ENCODE data around the gene DPP9. TPM values are rescaled to one million over a fixed set of nuclear protein-coding genes. Genes with fewer than 3 reads are reported as not detected.

DPP9 gene
- total and polyA plus RNA-seq, 2 of the 13 experiments (the other 11 are each of a cell fraction or from before 2014, with no cell fraction given) = 8.4 to 25.8 TPM

GRCh38 chr19:4768934-4769777 lies 45.5 kb upstream of the DPP9 start (continued):
- TF ChIP-seq NFYB (CRISPR knock-in tag; IDR thresholded peaks at IDR 0.05) = peak; percentile 79
- peak; percentile 100 for TF ChIP-seq ZNF17 (CRISPR knock-in tag; IDR thresholded peaks at IDR 0.05)
- TF ChIP-seq ERF (CRISPR knock-in tag; IDR thresholded peaks at IDR 0.05) = peak; percentile 100
- peak; percentile 96 to 100 for TF ChIP-seq REST (IDR thresholded peaks at IDR 0.05; ENCODE audit: borderline replicate concordance in 1 of 2, low read depth in 1 of 2, low read length in 2 of 2)
- peak; percentile 100 for TF ChIP-seq ZNF605 (CRISPR knock-in tag; IDR thresholded peaks at IDR 0.05)
- TF ChIP-seq RARG (CRISPR knock-in tag; IDR thresholded peaks at IDR 0.05; ENCODE audit: low read depth) = peak; percentile 100
- TF ChIP-seq ZBTB8A (CRISPR knock-in tag; IDR thresholded peaks at IDR 0.05; ENCODE audit: borderline replicate concordance, low read depth) = peak; percentile 99
- no peak for TF ChIP-seq GTF2F1 (IDR thresholded peaks at IDR 0.05; ENCODE audit: low read length)
- peak; percentile 99 for TF ChIP-seq TBX2 (CRISPR knock-in tag; IDR thresholded peaks at IDR 0.05; ENCODE audit: borderline replicate concordance)
- TF ChIP-seq CBX2 (IDR thresholded peaks at IDR 0.05; ENCODE audit: low read depth, low read length) = no peak
- TF ChIP-seq CBX2 (CRISPR knock-in tag; IDR thresholded peaks at IDR 0.05; ENCODE audit: low read depth) = peak; percentile 100
- TF ChIP-seq ARID5B (CRISPR knock-in tag; IDR thresholded peaks at IDR 0.05) = peak; percentile 99
- TF ChIP-seq ZNF460 (CRISPR knock-in tag; IDR thresholded peaks at IDR 0.05; ENCODE audit: borderline replicate concordance) = peak; percentile 88
- TF ChIP-seq SIX4 (CRISPR knock-in tag; IDR thresholded peaks at IDR 0.05) = peak; percentile 99
- peak; percentile 91 for TF ChIP-seq NR2F6 (IDR thresholded peaks at IDR 0.05)
- peak; percentile 98 for TF ChIP-seq NR2F6 (CRISPR knock-in tag; IDR thresholded peaks at IDR 0.05)
- TF ChIP-seq ZNF280D (CRISPR knock-in tag; IDR thresholded peaks at IDR 0.05) = peak; percentile 100
- peak; percentile 99 for TF ChIP-seq ISL2 (CRISPR knock-in tag; IDR thresholded peaks at IDR 0.05)
- peak; percentile 100 for TF ChIP-seq ZBTB7A (CRISPR knock-in tag; IDR thresholded peaks at IDR 0.05)
- TF ChIP-seq RBM39 (IDR thresholded peaks at IDR 0.05; ENCODE audit: low read depth, low read length, poor library complexity, severe bottlenecking) = no peak
